Activated CD4-positive, CD25-positive, alpha-beta regulatory T cell treated with anti-CD3 and anti-CD28 coated beads, Interleukin-2, amount 50 U/mL, for 24 hours (primary cell): ENCODE data around the gene PLPP2.

Source experiments
- ATAC-seq, 2 donors: fragments of 150-1000 bp; cut with Tn5 transposase; one replicate each; pipeline ENCODE4 v1.10.0; 2021; ENCODE audit warnings: mild to moderate bottlenecking in 1 of 2, moderate library complexity in 1 of 2

The PLPP2 gene

GRCh38 chr19:313988-314815 lies 23.0 kb upstream of the PLPP2 start:
- no peak for ATAC-seq

GRCh38 chr19:313169-313987 lies 22.2 kb upstream of the PLPP2 start:
- no peak for ATAC-seq

GRCh38 chr19:311813-312261 lies 20.6 kb upstream of the PLPP2 start:
- ATAC-seq, result no peak

GRCh38 chr19:310781-311496 lies 19.7 kb upstream of the PLPP2 start:
- ATAC-seq, result no peak

GRCh38 chr19:310141-310651 lies 19.0 kb upstream of the PLPP2 start:
- ATAC-seq, result no peak

GRCh38 chr19:309206-309565 lies 18.0 kb upstream of the PLPP2 start:
- ATAC-seq, result no peak

GRCh38 chr19:308471-309205 lies 17.4 kb upstream of the PLPP2 start:
- ATAC-seq, result no peak

- ATAC-seq, result no peak
These were observed 16.7 kb upstream of the PLPP2 start for GRCh38 chr19:307793-308420.

GRCh38 chr19:307111-307531 lies 15.9 kb upstream of the PLPP2 start:
- no peak for ATAC-seq

GRCh38 chr19:306151-306900 lies 15.1 kb upstream of the PLPP2 start:
- ATAC-seq, result no peak

GRCh38 chr19:305240-306150 lies 14.3 kb upstream of the PLPP2 start:
- ATAC-seq, result no peak

GRCh38 chr19:296476-297225 lies 5.4 kb upstream of the PLPP2 start:
- ATAC-seq, result no peak

GRCh38 chr19:295687-296370 lies 4.6 kb upstream of the PLPP2 start:
- ATAC-seq, result no peak

- ATAC-seq, result peak; percentile 58 to 65
These were observed 3.9 kb upstream of the PLPP2 start for GRCh38 chr19:294946-295686.

- ATAC-seq, result no peak
These were observed 3.2 kb upstream of the PLPP2 start for GRCh38 chr19:294341-294945.

- no peak for ATAC-seq
These were observed 2.4 kb upstream of the PLPP2 start for GRCh38 chr19:293436-294110.

GRCh38 chr19:292951-293350 lies 1.7 kb upstream of the PLPP2 start:
- ATAC-seq, result no peak
